ENCODE measurements around the gene AKR1E2.

Gene AKR1E2

DNA sequence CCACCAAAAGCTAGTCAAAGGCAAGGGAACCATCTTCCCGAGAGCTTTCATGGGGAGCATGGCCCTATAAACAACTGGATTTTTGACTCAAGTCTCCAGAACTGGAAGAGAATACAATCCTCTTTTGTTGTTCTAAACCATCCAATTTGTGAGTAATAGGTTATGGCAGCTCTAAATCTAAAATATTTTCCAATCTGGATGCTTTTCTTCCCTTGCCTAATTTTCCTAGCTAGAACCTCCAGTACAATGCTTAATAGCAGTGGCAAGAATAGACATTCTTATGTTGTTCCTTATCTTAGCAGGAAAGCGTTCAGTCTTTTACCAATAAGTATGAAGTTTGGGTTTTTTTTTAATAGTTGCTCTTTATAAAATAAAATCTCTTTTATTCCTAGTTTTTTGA, 66.7 kb downstream of the AKR1E2 start (continued):
- TF ChIP-seq, protein P1, sequence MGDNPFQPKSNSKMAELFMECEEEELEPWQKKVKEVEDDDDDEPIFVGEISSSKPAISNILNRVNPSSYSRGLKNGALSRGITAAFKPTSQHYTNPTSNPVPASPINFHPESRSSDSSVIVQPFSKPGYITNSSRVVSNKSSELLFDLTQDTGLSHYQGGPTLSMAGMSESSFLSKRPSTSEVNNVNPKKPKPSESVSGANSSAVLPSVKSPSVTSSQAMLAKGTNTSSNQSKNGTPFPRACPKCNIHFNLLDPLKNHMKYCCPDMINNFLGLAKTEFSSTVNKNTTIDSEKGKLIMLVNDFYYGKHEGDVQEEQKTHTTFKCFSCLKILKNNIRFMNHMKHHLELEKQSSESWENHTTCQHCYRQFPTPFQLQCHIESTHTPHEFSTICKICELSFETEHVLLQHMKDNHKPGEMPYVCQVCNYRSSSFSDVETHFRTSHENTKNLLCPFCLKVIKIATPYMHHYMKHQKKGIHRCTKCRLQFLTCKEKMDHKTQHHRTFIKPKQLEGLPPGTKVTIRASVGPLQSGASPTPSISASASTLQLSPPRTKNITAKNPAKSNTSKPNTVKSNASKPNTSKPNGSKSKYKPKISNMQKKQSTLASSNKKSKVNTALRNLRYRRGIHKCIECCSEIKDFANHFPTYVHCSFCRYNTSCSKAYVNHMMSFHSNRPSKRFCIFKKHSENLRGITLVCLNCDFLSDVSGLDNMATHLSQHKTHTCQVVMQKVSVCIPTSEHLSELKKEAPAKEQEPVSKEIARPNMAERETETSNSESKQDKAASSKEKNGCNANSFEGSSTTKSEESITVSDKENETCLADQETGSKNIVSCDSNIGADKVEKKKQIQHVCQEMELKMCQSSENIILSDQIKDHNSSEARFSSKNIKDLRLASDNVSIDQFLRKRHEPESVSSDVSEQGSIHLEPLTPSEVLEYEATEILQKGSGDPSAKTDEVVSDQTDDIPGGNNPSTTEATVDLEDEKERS (tag by site-specific recombination; IDR thresholded peaks at IDR 0.05), result no peak
- TF ChIP-seq, protein P2, sequence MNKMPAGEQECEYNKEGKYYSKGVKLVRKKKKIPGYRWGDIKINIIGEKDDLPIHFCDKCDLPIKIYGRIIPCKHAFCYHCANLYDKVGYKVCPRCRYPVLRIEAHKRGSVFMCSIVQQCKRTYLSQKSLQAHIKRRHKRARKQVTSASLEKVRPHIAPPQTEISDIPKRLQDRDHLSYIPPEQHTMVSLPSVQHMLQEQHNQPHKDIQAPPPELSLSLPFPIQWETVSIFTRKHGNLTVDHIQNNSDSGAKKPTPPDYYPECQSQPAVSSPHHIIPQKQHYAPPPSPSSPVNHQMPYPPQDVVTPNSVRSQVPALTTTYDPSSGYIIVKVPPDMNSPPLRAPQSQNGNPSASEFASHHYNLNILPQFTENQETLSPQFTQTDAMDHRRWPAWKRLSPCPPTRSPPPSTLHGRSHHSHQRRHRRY (tag by site-specific recombination; IDR thresholded peaks at IDR 0.05), result no peak
- TF ChIP-seq ZBTB7A (tag by site-specific recombination; IDR thresholded peaks at IDR 0.05; ENCODE audit: low read depth) (no peak), ZNF707 (tag by site-specific recombination; IDR thresholded peaks at IDR 0.05) (no peak), ZNF510 (tag by site-specific recombination; IDR thresholded peaks at IDR 0.05; ENCODE audit: insufficient replicate concordance) (no peak), ZNF658 (tag by site-specific recombination; IDR thresholded peaks at IDR 0.05) (no peak), TCF7L2 (IDR thresholded peaks at IDR 0.05; ENCODE audit: borderline replicate concordance, low read depth, low read length) (no peak)
- TF ChIP-seq, protein P3, sequence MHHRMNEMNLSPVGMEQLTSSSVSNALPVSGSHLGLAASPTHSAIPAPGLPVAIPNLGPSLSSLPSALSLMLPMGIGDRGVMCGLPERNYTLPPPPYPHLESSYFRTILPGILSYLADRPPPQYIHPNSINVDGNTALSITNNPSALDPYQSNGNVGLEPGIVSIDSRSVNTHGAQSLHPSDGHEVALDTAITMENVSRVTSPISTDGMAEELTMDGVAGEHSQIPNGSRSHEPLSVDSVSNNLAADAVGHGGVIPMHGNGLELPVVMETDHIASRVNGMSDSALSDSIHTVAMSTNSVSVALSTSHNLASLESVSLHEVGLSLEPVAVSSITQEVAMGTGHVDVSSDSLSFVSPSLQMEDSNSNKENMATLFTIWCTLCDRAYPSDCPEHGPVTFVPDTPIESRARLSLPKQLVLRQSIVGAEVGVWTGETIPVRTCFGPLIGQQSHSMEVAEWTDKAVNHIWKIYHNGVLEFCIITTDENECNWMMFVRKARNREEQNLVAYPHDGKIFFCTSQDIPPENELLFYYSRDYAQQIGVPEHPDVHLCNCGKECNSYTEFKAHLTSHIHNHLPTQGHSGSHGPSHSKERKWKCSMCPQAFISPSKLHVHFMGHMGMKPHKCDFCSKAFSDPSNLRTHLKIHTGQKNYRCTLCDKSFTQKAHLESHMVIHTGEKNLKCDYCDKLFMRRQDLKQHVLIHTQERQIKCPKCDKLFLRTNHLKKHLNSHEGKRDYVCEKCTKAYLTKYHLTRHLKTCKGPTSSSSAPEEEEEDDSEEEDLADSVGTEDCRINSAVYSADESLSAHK (tag by site-specific recombination; IDR thresholded peaks at IDR 0.05), result no peak

DNA sequence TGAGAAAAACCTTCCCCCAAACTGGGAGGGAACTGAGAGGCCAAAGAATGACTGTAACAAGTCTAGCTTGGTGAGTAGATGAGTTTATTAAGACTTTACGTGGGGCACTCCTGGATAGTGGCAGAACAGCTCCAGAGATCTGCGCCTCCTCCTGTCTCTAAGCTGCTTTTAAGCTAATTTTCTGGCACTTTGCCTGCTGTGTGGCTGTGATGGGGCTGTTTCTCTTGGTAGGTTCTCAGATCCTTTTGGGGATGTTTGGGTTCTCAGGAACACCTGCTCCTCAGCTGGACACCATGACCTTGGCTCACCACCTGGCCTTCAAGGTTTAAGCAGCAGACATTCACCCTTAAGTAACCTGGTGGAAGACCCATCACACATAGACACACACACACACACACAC, 68.3 kb downstream of the AKR1E2 start:
- Histone ChIP-seq H3K4me1 (ENCODE audit: control insufficient read depth, insufficient read depth, low read length) (no peaks in the 10 kb centered on the region), H3K9me3 (ENCODE audit: control insufficient read depth, insufficient read depth, low read depth, low read length) (no peaks in the 10 kb centered on the region), H3K27ac (ENCODE audit: extremely low read depth, low read depth, low read length) (no peak overlapping the region), H3K36me3 (ENCODE audit: control insufficient read depth in 2 of 2, insufficient read depth in 1 of 2, low read length in 2 of 2) (no peaks in the 10 kb centered on the region), H3K4me3 (ENCODE audit: low read depth, low read length) (no peak overlapping the region)
- TF ChIP-seq PRDM1 (tag by site-specific recombination; IDR thresholded peaks at IDR 0.05), result no peak
- TF ChIP-seq ZNF132 (tag by site-specific recombination; IDR thresholded peaks at IDR 0.05; ENCODE audit: borderline replicate concordance), result no peak
- TF ChIP-seq, protein P4, sequence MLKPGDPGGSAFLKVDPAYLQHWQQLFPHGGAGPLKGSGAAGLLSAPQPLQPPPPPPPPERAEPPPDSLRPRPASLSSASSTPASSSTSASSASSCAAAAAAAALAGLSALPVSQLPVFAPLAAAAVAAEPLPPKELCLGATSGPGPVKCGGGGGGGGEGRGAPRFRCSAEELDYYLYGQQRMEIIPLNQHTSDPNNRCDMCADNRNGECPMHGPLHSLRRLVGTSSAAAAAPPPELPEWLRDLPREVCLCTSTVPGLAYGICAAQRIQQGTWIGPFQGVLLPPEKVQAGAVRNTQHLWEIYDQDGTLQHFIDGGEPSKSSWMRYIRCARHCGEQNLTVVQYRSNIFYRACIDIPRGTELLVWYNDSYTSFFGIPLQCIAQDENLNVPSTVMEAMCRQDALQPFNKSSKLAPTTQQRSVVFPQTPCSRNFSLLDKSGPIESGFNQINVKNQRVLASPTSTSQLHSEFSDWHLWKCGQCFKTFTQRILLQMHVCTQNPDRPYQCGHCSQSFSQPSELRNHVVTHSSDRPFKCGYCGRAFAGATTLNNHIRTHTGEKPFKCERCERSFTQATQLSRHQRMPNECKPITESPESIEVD (tag by site-specific recombination; IDR thresholded peaks at IDR 0.05), result no peak
- no peak for TF ChIP-seq ZNF311 (tag by site-specific recombination; IDR thresholded peaks at IDR 0.05; ENCODE audit: borderline replicate concordance)
- TF ChIP-seq, protein P5, sequence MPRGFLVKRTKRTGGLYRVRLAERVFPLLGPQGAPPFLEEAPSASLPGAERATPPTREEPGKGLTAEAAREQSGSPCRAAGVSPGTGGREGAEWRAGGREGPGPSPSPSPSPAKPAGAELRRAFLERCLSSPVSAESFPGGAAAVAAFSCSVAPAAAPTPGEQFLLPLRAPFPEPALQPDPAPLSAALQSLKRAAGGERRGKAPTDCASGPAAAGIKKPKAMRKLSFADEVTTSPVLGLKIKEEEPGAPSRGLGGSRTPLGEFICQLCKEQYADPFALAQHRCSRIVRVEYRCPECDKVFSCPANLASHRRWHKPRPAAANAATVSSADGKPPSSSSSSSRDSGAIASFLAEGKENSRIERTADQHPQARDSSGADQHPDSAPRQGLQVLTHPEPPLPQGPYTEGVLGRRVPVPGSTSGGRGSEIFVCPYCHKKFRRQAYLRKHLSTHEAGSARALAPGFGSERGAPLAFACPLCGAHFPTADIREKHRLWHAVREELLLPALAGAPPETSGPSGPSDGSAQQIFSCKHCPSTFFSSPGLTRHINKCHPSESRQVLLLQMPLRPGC (tag by site-specific recombination; IDR thresholded peaks at IDR 0.05), result no peak
- no peak for TF ChIP-seq ZFP69B (tag by site-specific recombination; IDR thresholded peaks at IDR 0.05)
- TF ChIP-seq GLI4 (tag by site-specific recombination; IDR thresholded peaks at IDR 0.05), result no peak
- TF ChIP-seq ZNF776 (tag by site-specific recombination; IDR thresholded peaks at IDR 0.05; ENCODE audit: borderline replicate concordance), result no peak
- TF ChIP-seq, protein P6, sequence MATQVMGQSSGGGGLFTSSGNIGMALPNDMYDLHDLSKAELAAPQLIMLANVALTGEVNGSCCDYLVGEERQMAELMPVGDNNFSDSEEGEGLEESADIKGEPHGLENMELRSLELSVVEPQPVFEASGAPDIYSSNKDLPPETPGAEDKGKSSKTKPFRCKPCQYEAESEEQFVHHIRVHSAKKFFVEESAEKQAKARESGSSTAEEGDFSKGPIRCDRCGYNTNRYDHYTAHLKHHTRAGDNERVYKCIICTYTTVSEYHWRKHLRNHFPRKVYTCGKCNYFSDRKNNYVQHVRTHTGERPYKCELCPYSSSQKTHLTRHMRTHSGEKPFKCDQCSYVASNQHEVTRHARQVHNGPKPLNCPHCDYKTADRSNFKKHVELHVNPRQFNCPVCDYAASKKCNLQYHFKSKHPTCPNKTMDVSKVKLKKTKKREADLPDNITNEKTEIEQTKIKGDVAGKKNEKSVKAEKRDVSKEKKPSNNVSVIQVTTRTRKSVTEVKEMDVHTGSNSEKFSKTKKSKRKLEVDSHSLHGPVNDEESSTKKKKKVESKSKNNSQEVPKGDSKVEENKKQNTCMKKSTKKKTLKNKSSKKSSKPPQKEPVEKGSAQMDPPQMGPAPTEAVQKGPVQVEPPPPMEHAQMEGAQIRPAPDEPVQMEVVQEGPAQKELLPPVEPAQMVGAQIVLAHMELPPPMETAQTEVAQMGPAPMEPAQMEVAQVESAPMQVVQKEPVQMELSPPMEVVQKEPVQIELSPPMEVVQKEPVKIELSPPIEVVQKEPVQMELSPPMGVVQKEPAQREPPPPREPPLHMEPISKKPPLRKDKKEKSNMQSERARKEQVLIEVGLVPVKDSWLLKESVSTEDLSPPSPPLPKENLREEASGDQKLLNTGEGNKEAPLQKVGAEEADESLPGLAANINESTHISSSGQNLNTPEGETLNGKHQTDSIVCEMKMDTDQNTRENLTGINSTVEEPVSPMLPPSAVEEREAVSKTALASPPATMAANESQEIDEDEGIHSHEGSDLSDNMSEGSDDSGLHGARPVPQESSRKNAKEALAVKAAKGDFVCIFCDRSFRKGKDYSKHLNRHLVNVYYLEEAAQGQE (tag by site-specific recombination; IDR thresholded peaks at IDR 0.05), result no peak
- no peak for TF ChIP-seq ZNF837 (tag by site-specific recombination; IDR thresholded peaks at IDR 0.05)
- no peak for TF ChIP-seq ZNF2 (tag by site-specific recombination; IDR thresholded peaks at IDR 0.05)
- TF ChIP-seq ZNF391 (tag by site-specific recombination; IDR thresholded peaks at IDR 0.05; ENCODE audit: borderline replicate concordance, low read depth), result no peak
- no peak for TF ChIP-seq ZNF292 (tag by site-specific recombination; IDR thresholded peaks at IDR 0.05; ENCODE audit: borderline replicate concordance, low read depth)
- no peak for TF ChIP-seq ZNF791 (tag by site-specific recombination; IDR thresholded peaks at IDR 0.05)
- no peak for TF ChIP-seq ZNF585B (tag by site-specific recombination; IDR thresholded peaks at IDR 0.05)
- ChIA-PET CTCF (interaction anchor here (0.7 to 1.3 kb wide), 2 partner anchors 44 to 88 kb away, joined by 3 to 4 read pairs; no protein-coding TSS in a partner anchor), POLR2A (no interaction called here)

All from HEK293 (cell line).